GM12892 (cell line): ENCODE measurements around the gene CFAP46.
"Not testable (repeated sequence)": the region's sequence is repeated elsewhere in the genome, so short reads cannot be mapped to it uniquely, and the experiment has no call there.

ENCODE experiments used
- DNase-seq: peaks from one replicate; pipeline ENCODE4 v3.0.0; 2011; ENCODE audit not compliant: insufficient read length
- FAIRE-seq: peaks from 2 replicates; lab custom pipeline; 2011; peaks lifted over from hg19 to GRCh38; lab: Jason Lieb, UNC
- POLR2A ChIP-seq: IDR thresholded peaks from 2 replicates; pipeline ENCODE4 v1.6.1; 2011; ENCODE audit warnings: low read depth, low read length, control low read depth
- POLR2AphosphoS5 ChIP-seq: IDR thresholded peaks from 2 replicates; pipeline ENCODE4 v1.6.1; 2011; ENCODE audit warnings: low read depth, low read length, control low read depth
- TAF1 ChIP-seq: IDR thresholded peaks from 2 replicates; pipeline ENCODE4 v1.6.1; 2011; ENCODE audit warnings: low read depth, mild to moderate bottlenecking, control low read depth, low read length, borderline replicate concordance

CFAP46 gene

GRCh38 chr10:132827861-132828539, 114.4 kb downstream of the CFAP46 start:
- TF ChIP-seq POLR2A (no peak), POLR2AphosphoS5 (no peak), TAF1 (no peak)
- no peak for FAIRE-seq
- no peak for DNase-seq

GRCh38 chr10:132827423-132827789, 115.0 kb downstream of the CFAP46 start:
- FAIRE-seq, result no peak
- DNase-seq, result no peak
- no peak for TF ChIP-seq TAF1
- TF ChIP-seq POLR2AphosphoS5, result no peak

- DNase-seq (no peak), FAIRE-seq (no peak)
- no peak for TF ChIP-seq POLR2AphosphoS5
- TF ChIP-seq TAF1, result no peak
- TF ChIP-seq POLR2A, result no peak
Observed at GRCh38 chr10:132826524-132827422, 115.6 kb downstream of the CFAP46 start.

GRCh38 chr10:132825783-132826523, 116.4 kb downstream of the CFAP46 start:
- not testable (repeated sequence) for FAIRE-seq

GRCh38 chr10:132820056-132820455, 122.3 kb downstream of the CFAP46 start:
- TF ChIP-seq TAF1, result no peak
- TF ChIP-seq POLR2A, result no peak
- no peak for TF ChIP-seq POLR2AphosphoS5
- no peak for DNase-seq
- FAIRE-seq, result no peak

More at GRCh38 chr10:132825783-132826523, 116.4 kb downstream of the CFAP46 start:
- DNase-seq, result not testable (repeated sequence)

- DNase-seq (no peak), FAIRE-seq (no peak)
- TF ChIP-seq TAF1, result no peak
Observed at GRCh38 chr10:132817701-132818211, 124.6 kb downstream of the CFAP46 start.

GRCh38 chr10:132816718-132817117, 125.7 kb downstream of the CFAP46 start:
- FAIRE-seq, result no peak
- TF ChIP-seq POLR2AphosphoS5 (no peak), POLR2A (no peak), TAF1 (no peak)
- no peak for DNase-seq

- FAIRE-seq, result no peak
- DNase-seq, result no peak
Observed at GRCh38 chr10:132815168-132815857, 127.1 kb downstream of the CFAP46 start.

GRCh38 chr10:132814469-132814856, 127.9 kb downstream of the CFAP46 start:
- TF ChIP-seq POLR2A (no peak), TAF1 (no peak), POLR2AphosphoS5 (no peak)
- FAIRE-seq (no peak), DNase-seq (no peak)

More at GRCh38 chr10:132815168-132815857, 127.1 kb downstream of the CFAP46 start:
- TF ChIP-seq POLR2A (no peak), TAF1 (no peak), POLR2AphosphoS5 (no peak)

GRCh38 chr10:132813560-132814468, 128.6 kb downstream of the CFAP46 start:
- FAIRE-seq, result no peak
- DNase-seq, result no peak
- TF ChIP-seq POLR2A, result no peak
- TF ChIP-seq POLR2AphosphoS5, result no peak
- TF ChIP-seq TAF1, result no peak

- TF ChIP-seq POLR2AphosphoS5 (no peak), POLR2A (no peak), TAF1 (no peak)
- DNase-seq (no peak), FAIRE-seq (no peak)
Observed at GRCh38 chr10:132813001-132813401, 129.4 kb downstream of the CFAP46 start.
